Measurements from ENCODE around the gene TMEM250.
A peak's percentile ranks its signal among the peaks of the same experiment; 100 is the strongest.

The TMEM250 gene

DNA sequence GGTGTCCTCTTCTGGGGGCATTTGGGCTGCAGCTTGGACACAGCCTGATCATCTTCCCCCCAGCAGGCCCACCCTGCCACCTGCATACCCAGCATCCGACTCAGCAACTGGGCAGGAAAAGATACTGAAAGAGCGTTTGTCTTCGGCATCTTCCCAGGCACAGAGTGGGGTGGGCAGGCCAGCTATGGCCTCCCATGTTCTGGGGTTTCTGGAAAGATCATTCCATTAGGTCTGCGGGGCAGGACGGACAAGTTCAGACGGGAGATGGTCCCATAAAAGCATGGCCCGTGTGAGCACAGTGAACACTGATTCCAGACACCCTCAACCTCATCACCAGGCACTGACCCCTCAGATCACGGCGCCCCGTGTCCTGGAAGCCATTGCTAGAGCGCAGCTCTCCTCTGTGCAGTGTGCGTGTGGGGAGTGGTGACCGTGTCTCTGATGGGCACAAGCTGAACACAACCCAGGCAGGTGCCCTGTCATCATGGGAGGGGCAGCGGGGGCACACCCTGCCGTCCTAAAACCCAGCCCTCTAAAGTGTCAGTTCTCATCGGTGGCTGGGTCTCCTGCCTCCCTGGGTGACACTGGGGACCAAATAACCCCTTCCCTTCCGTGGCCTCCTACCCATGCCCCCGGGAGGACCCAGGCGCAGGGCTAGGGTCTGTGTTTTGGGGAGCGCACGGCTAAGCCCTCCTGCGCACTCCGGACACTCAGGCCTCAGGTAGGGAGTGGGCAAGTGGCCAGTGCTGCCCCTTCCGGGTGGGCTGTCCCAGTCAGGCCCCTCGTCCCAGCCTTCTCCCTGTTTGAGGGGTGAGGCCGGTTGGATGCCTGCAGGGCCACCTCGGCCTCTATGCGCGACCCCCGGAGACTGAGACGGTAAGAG, 13.2 kb upstream of the TMEM250 start:
- no peak for DNase-seq

DNA sequence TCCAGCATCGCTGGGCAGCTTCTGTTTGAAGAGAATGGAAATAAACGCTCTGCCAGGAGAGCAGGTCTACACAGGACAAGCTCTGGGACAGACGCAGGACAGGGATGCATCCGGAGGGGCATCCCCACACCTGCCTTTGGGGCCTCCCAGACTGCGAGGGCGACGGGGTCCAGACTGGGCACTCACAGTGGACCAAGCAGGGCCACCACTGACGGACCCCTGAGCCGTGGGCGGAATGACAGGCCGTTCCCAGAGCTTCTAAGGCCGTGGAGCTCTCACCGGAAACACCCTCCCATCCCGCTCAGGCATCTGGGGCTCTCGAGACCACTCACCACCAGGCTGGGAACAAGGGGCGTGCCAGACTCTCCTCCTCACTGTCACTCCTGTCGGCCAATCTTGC, 10.5 kb upstream of the TMEM250 start:
- no peak for DNase-seq

DNA sequence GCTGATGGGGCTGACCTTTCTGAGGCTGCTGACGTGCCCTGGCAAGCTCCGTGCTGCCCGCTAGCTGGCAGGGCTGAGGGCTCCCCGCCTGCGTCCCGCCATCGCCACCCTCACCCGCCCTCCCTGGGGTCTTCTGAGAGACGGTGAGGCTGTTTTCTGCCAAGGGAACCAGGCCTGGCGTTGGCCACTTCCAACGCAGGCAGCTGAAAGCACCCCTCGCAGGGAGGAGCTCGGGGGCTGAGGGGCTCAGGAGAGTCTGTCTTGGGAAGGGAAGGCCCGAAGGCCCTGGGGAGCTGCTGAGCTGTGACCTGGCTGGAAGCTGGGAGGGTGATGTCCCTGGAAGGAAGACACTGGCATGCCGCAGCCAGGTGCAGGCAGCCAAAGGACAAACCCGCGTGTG, 9.8 kb upstream of the TMEM250 start:
- DNase-seq, result no peak

DNA sequence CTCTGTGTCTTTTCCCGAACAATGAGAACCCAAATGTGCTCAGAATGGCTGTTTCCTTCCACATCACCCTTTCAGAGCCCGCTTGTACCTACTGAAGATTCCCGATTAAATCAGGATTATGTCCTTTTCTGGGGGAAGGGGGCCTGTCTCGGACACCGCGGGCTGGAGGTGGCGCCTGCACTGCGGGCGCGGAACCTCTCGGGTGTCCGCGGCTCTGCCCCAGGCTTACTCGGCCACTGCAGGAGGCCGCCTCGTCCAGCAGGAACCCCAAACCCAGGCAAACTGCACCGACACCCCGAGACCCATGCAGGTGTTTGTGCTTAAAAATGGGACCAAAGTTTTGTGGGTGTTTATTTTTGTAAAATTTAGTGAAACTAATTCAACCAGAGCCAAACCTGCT, 8.6 kb upstream of the TMEM250 start:
- DNase-seq, result no peak

- no peak for DNase-seq
Observed at GRCh38 chr9:136124976-136125692, 6.5 kb upstream of the TMEM250 start.

- peak; percentile 84 for DNase-seq
Observed at GRCh38 chr9:136122425-136123383, 4.0 kb upstream of the TMEM250 start.

- DNase-seq, result no peak
Observed at GRCh38 chr9:136121801-136122200, 3.1 kb upstream of the TMEM250 start.

- DNase-seq, result no peak
Observed at GRCh38 chr9:136120438-136120844, 1.8 kb upstream of the TMEM250 start.

DNA sequence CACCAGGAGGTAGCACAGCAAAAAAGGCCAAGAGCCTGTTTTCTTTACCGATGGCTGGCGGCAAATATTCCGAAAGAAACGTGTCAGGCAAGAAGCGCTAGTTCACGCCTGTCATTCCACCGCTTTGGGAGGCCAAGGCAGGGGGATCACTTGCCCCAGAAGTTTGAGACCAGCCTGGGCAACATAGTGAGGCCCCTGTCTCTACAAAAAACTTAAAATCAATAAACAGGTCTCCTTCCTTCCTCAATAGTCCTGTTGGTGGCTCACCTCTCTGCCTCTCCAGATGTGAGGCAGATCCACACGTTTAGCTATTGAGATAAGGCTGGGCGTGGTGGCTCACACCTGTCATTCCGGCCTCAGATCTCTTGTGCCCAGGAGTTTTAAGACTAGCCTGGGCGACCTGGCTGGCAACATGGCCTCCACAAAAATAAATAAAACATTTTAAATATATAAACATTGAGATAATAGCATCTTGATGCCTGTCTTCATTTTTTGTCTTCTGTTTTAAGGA, 1.3 kb upstream of the TMEM250 start:
- DNase-seq, result no peak

DNA sequence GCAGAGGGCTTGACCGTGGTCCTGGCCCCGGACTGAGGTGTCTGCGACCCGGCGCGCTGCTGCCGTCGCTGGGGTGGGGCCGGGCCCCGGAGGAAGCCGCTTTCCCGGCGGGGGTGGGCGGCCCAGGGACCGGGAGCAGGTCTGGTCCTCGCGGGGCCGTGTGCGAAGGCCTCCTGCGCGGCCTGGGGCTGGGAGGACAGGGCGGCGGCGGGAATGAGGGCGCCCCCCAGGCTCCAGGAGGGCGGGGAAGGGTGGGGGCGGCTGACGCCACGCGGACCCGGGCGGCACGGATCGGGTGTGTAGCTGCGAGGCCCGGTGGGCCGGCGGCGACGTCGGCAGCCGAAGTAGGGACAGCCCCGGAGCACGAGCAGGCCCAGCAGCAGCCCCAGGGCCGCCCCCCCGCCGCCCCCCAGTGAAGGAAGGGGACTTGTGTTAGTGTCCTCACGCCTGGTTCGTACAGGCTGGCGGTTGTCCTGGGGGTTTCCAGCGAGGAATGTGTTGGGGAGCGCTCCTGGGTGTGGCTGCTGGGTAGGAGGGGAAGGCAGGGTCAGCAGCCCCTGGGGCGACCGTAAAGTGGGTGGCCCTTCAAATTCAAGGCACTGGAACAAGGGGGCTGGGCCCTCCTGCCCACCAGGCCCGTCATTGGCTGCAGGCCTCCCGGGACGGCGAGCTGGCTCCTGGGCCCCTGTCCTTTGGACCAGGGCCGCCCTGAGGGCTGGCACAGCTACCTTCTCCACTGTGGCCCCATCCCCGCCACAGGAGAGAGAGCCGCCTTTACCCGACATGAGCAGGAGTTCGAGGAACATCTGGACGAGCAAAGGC, 597 bp upstream of the TMEM250 start:
- DNase-seq, result no peak

- no peak for DNase-seq
Observed at GRCh38 chr9:136117916-136118319, 757 bp downstream of the TMEM250 start.

- DNase-seq, result no peak
Observed at GRCh38 chr9:136117291-136117915, 1.3 kb downstream of the TMEM250 start.

DNA sequence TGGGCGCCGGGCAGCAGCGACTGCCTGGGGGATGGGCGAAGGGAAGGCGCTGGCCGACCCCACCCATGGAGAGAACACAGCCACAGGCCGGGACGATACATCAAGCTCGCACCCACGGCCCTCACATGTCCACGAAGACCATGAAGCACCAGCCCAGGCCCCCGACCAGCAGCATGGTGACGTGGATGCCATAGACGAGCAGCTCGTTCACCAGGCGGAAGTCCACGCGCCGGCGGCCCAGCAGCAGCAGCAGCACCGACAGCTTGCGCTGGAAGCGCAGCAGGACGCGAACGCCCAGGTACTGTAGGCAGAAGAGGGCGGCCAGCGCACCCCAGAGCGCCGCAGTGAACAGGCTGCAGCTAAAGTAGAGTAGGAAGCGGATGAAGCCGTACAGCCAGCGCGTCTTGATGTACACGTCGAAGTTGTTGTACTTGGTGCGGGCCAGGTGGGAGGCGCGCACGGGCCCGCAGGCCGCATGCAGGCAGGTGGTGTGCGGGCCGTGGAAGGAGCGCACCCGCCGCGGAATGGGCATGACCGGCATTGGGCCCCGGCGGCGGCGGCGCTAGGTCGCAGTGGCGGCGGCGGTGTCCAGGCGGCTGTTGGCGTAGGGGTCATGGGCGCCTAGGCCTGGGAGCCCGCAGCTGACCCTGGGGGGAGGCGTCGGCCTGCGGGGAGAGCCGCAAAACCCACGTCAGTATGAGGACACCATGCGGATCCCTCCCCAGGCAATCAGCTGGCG, 2.1 kb downstream of the TMEM250 start:
- no peak for DNase-seq

DNA sequence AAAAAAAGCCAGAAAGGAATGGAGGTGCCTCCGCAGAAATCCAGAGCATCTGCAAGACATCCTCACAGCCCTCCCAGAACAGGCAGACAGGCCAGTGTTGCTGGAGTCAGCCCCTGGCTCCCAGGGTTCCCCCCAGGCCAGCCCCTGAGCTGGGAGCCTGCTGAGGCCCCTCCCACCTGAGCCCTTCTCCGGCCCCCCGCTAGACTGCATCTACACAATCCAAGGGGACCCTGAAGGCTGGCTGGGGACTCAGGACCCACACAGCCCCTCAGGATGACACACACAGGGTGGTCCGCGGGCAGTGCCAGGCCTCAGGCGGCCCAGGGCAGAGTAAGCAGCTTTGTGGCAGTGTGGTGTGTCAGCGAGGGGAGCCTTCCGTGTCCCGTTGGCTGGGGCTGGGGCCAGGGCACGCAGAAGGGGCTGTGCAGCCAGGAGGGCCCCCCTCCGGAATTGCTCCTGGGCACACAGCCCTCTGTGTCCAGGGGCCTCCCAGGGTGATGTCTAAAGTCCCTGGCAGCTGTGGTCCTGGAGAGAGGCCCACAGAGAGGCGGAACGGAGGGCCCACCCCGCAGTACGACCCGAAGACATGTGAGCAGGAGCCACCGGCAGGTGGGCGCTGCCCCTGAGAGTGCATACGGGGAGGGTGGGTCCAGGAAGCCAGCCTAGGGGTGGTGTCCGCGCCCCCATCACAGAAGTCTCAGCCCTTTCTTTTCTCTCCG, 2.9 kb downstream of the TMEM250 start:
- no peak for DNase-seq

DNA sequence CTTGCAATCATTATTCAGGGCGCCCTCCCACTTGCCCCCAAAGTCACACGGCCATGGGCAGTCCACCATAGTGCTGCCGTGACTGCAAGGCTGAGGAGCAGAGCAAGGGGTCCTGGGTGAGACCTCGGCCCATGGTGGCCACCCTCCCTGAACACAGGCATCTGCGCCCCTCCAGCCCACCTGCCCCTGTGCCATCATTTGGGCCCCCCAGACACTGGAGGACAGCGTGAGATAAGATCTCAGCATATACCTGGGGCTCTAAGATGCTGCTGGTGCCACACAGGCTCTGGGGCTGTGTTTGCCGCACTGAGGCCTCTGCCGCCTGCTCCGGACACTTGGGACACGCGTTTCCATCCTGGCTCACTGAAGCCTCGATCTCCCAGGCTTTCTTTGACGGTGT, 3.5 kb downstream of the TMEM250 start:
- no peak for DNase-seq

- DNase-seq, result no peak
Observed at GRCh38 chr9:136114610-136115009, 4.1 kb downstream of the TMEM250 start.

GRCh38 chr9:136112541-136112940, 6.1 kb downstream of the TMEM250 start:
- no peak for DNase-seq

DNA sequence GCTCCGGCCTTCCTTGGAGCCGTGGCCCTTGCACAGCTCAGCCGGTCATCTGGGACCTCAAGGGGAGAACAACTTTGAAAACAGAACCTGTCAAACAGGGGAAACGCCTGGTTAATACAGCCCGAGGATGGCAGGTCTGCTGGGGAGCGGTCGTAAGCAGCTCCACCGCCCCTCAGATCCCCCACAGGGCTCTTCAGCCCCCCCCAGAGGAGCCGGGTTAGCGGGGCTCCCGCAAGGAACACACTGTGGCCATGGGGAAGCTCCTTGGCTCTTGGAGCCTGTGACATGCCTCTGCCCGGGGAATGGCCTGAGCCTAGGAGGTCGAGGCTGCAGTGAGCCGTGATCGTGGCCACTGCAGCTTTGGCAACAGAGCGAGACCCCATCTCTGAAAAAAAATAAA, 6.8 kb downstream of the TMEM250 start:
- no peak for DNase-seq

GRCh38 chr9:136111190-136111589, 7.5 kb downstream of the TMEM250 start:
- DNase-seq, result no peak

Data from CD4-positive, alpha-beta T cell treated with Interleukin-17A for 4 hours (primary cell).